NCI-H146 (cell line): ENCODE data around the gene GABBR2.
A peak's percentile ranks its signal among the peaks of the same experiment; 100 is the strongest.

ENCODE experiments used
- DNase-seq: peaks from one replicate; lab custom pipeline; 2025; lab: John Stamatoyannopoulos, UW

The GABBR2 gene

GRCh38 chr9:98318041-98318790 is 390.5 kb downstream of the GABBR2 start:
- DNase-seq: no peak

- DNase-seq: peak; percentile 76
Measured at GRCh38 chr9:98317134-98317857, 391.4 kb downstream of the GABBR2 start.

GRCh38 chr9:98316445-98317133 is 392.1 kb downstream of the GABBR2 start:
- no peak for DNase-seq

GRCh38 chr9:98315551-98316060 is 393.1 kb downstream of the GABBR2 start:
- DNase-seq: peak; percentile 77

- DNase-seq: no peak
Measured at GRCh38 chr9:98315067-98315453, 393.7 kb downstream of the GABBR2 start.

- no peak for DNase-seq
Measured at GRCh38 chr9:98314381-98315066, 394.2 kb downstream of the GABBR2 start.

- no peak for DNase-seq
Measured at GRCh38 chr9:98312365-98312764, 396.4 kb downstream of the GABBR2 start.

- DNase-seq: peak; percentile 6
Measured at GRCh38 chr9:98311541-98311940, 397.2 kb downstream of the GABBR2 start.

- no peak for DNase-seq
Measured at GRCh38 chr9:98310752-98311392, 397.9 kb downstream of the GABBR2 start.

- no peak for DNase-seq
Measured at GRCh38 chr9:98306384-98307145, 402.2 kb downstream of the GABBR2 start.

- DNase-seq: no peak
Measured at GRCh38 chr9:98304381-98304780, 404.4 kb downstream of the GABBR2 start.

GRCh38 chr9:98303633-98304125 is 405.1 kb downstream of the GABBR2 start:
- peak; percentile 68 for DNase-seq

- DNase-seq: no peak
Measured at GRCh38 chr9:98302938-98303632, 405.6 kb downstream of the GABBR2 start.

- DNase-seq: no peak
Measured at GRCh38 chr9:98302150-98302549, 406.6 kb downstream of the GABBR2 start.

- DNase-seq: no peak
Measured at GRCh38 chr9:98300611-98301010, 408.1 kb downstream of the GABBR2 start.

GRCh38 chr9:98298476-98298875 is 410.3 kb downstream of the GABBR2 start:
- no peak for DNase-seq

GRCh38 chr9:98295824-98296223 is 412.9 kb downstream of the GABBR2 start:
- DNase-seq: no peak

GRCh38 chr9:98291820-98292219 is 416.9 kb downstream of the GABBR2 start:
- DNase-seq: no peak

- no peak for DNase-seq
Measured at GRCh38 chr9:98290411-98290810, 418.3 kb downstream of the GABBR2 start.

- no peak for DNase-seq
Measured at GRCh38 chr9:98289614-98290201, 419.0 kb downstream of the GABBR2 start.
